HEK293 (cell line): ENCODE data around the gene CEMP1.

Source experiments
- ATF2 ChIP-seq: fragments of 450-650 bp; formaldehyde crosslinking; IDR thresholded peaks from 2 replicates; pipeline ENCODE4 v1.5.1; 2016; ENCODE audit warnings: missing biosample characterization, missing genetic modification characterization, low read depth
- EGR2 ChIP-seq: fragments of 450-650 bp; formaldehyde crosslinking; IDR thresholded peaks from 2 replicates; pipeline ENCODE4 v1.5.1; 2016; ENCODE audit warnings: low read depth, missing biosample characterization, missing genetic modification characterization
- KLF1 ChIP-seq: fragments of 450-650 bp; formaldehyde crosslinking; IDR thresholded peaks from 2 replicates; pipeline ENCODE4 v1.5.1; 2016; ENCODE audit warnings: missing biosample characterization, missing genetic modification characterization
- PRDM10 ChIP-seq: fragments of 450-650 bp; formaldehyde crosslinking; IDR thresholded peaks from 2 replicates; pipeline ENCODE4 v1.5.1; 2016; ENCODE audit warnings: missing biosample characterization, missing genetic modification characterization
- PRDM2 ChIP-seq: fragments of 450-650 bp; formaldehyde crosslinking; IDR thresholded peaks from 2 replicates; pipeline ENCODE4 v1.5.1; 2016; ENCODE audit warnings: missing biosample characterization, missing genetic modification characterization, borderline replicate concordance
- SCRT2 ChIP-seq: fragments of 450-650 bp; formaldehyde crosslinking; IDR thresholded peaks from 2 replicates; pipeline ENCODE4 v1.5.1; 2016; ENCODE audit warnings: missing biosample characterization, missing genetic modification characterization
- ZBTB1 ChIP-seq: fragments of 450-650 bp; formaldehyde crosslinking; IDR thresholded peaks from 2 replicates; pipeline ENCODE4 v1.5.1; 2016; ENCODE audit warnings: missing biosample characterization, missing genetic modification characterization
- ZBTB21 ChIP-seq: fragments of 450-650 bp; formaldehyde crosslinking; IDR thresholded peaks from 2 replicates; pipeline ENCODE4 v1.5.1; 2017; ENCODE audit warnings: missing biosample characterization, missing genetic modification characterization
- ZBTB26 ChIP-seq: fragments of 450-650 bp; formaldehyde crosslinking; optimal IDR thresholded peaks from 2 replicates; pipeline ENCODE3; 2016; ENCODE audit warnings: missing biosample characterization, mild to moderate bottlenecking, missing genetic modification characterization
- ZBTB8A ChIP-seq: fragments of 450-650 bp; formaldehyde crosslinking; IDR thresholded peaks from 2 replicates; pipeline ENCODE4 v1.5.1; 2016; ENCODE audit warnings: missing biosample characterization, missing genetic modification characterization
- ZFHX2 ChIP-seq: fragments of 450-650 bp; formaldehyde crosslinking; conservative IDR thresholded peaks from 2 replicates; pipeline ENCODE4 v1.5.1; 2016; ENCODE audit warnings: missing biosample characterization, missing genetic modification characterization
- ZNF112 ChIP-seq: fragments of 450-650 bp; formaldehyde crosslinking; IDR thresholded peaks from 2 replicates; pipeline ENCODE4 v1.5.0; 2017; ENCODE audit warnings: missing biosample characterization, missing genetic modification characterization
- ZNF2 ChIP-seq: fragments of 450-650 bp; formaldehyde crosslinking; IDR thresholded peaks from 2 replicates; pipeline ENCODE4 v1.5.1; 2016; ENCODE audit warnings: missing biosample characterization, missing genetic modification characterization
- ZNF394 ChIP-seq: fragments of 450-650 bp; formaldehyde crosslinking; IDR thresholded peaks from 2 replicates; pipeline ENCODE4 v1.5.1; 2016; ENCODE audit warnings: missing biosample characterization, missing genetic modification characterization, mild to moderate bottlenecking, moderate library complexity, borderline replicate concordance
- ZNF48 ChIP-seq: fragments of 450-650 bp; formaldehyde crosslinking; IDR thresholded peaks from 2 replicates; pipeline ENCODE4 v1.5.1; 2016; ENCODE audit warnings: missing biosample characterization, missing genetic modification characterization
- ZNF513 ChIP-seq: fragments of 450-650 bp; IDR thresholded peaks from 2 replicates; pipeline ENCODE4 v1.5.1; 2018; ENCODE audit warnings: missing biosample characterization, missing genetic modification characterization
- ZNF521 ChIP-seq: fragments of 450-650 bp; formaldehyde crosslinking; IDR thresholded peaks from 2 replicates; pipeline ENCODE4 v1.5.1; 2017; ENCODE audit warnings: missing biosample characterization, mild to moderate bottlenecking, missing genetic modification characterization
- ZNF530 ChIP-seq: fragments of 450-650 bp; formaldehyde crosslinking; IDR thresholded peaks from 2 replicates; pipeline ENCODE4 v1.5.1; 2016; ENCODE audit warnings: low read depth, missing biosample characterization, missing genetic modification characterization
- ZNF600 ChIP-seq: fragments of 450-650 bp; formaldehyde crosslinking; IDR thresholded peaks from 2 replicates; pipeline ENCODE4 v1.5.1; 2016; ENCODE audit warnings: missing biosample characterization, missing genetic modification characterization
- ZNF621 ChIP-seq: fragments of 450-650 bp; formaldehyde crosslinking; IDR thresholded peaks from 2 replicates; pipeline ENCODE4 v1.5.1; 2017; ENCODE audit warnings: missing biosample characterization, missing genetic modification characterization
- ZNF629 ChIP-seq: fragments of 450-650 bp; formaldehyde crosslinking; IDR thresholded peaks from 2 replicates; pipeline ENCODE4 v1.5.1; 2017; ENCODE audit warnings: missing biosample characterization, missing genetic modification characterization
- ZNF830 ChIP-seq: fragments of 450-650 bp; IDR thresholded peaks from 2 replicates; pipeline ENCODE4 v1.5.0; 2018; ENCODE audit warnings: missing biosample characterization, missing genetic modification characterization, low read depth, mild to moderate bottlenecking, moderate library complexity
- ZNF843 ChIP-seq: fragments of 450-650 bp; formaldehyde crosslinking; IDR thresholded peaks from 2 replicates; pipeline ENCODE4 v1.5.1; 2016; ENCODE audit warnings: missing biosample characterization, missing genetic modification characterization
- ZSCAN4 ChIP-seq: fragments of 450-650 bp; formaldehyde crosslinking; IDR thresholded peaks from 2 replicates; pipeline ENCODE4 v1.5.1; 2017; ENCODE audit warnings: missing biosample characterization, missing genetic modification characterization

CEMP1 gene

GRCh38 chr16:2511128-2511800 is 19.9 kb downstream of the CEMP1 start (continued):
- TF ChIP-seq ZBTB26 (tag by site-specific recombination) (peak; percentile 25), ZNF629 (tag by site-specific recombination) (peak; percentile 93), ZSCAN4 (tag by site-specific recombination) (no peak), ATF2 (tag by site-specific recombination) (peak; percentile 44), ZBTB1 (tag by site-specific recombination) (no peak), ZNF513 (tag by site-specific recombination) (no peak), PRDM2 (no peak), EGR2 (0 out of 2 replicates have a peak, but pooled peaks have one; percentile 12), ZNF521 (tag by site-specific recombination) (no peak), PRDM10 (tag by site-specific recombination) (no peak), ZNF530 (no peak), ZNF621 (no peak), ZNF112 (tag by site-specific recombination) (no peak), ZNF843 (tag by site-specific recombination) (no peak), ZBTB21 (peak; percentile 75), SCRT2 (tag by site-specific recombination) (peak; percentile 15; the same call in 1 of the 2 replicates), ZNF600 (tag by site-specific recombination) (0 out of 2 replicates have a peak, but pooled peaks have one; percentile 13), ZBTB8A (tag by site-specific recombination) (0 out of 2 replicates have a peak, but pooled peaks have one; percentile 34), KLF1 (tag by site-specific recombination) (peak; percentile 44; the same call in 1 of the 2 replicates), ZNF48 (tag by site-specific recombination) (no peak), ZNF2 (no peak), ZNF830 (no peak), ZFHX2 (tag by site-specific recombination) (no peak), ZNF394 (tag by site-specific recombination) (no peak)
